Central memory CD4-positive, alpha-beta T cell (primary cell): ENCODE measurements around the gene NLRX1.
"Not testable (repeated sequence)": the region's sequence is repeated elsewhere in the genome, so short reads cannot be mapped to it uniquely, and the experiment has no call there.

Experiments used
- DNase-seq: peaks from one replicate; pipeline ENCODE4 v3.0.0; 2022

Gene NLRX1

GRCh38 chr11:119153049-119153818 is 15.3 kb upstream of the NLRX1 start:
- no peak for DNase-seq

- DNase-seq = no peak
Observed at GRCh38 chr11:119154178-119154577, 14.3 kb upstream of the NLRX1 start.

GRCh38 chr11:119155733-119156492 is 12.6 kb upstream of the NLRX1 start:
- no peak for DNase-seq

GRCh38 chr11:119156496-119156895 is 12.0 kb upstream of the NLRX1 start:
- DNase-seq = no peak

GRCh38 chr11:119157063-119157462 is 11.5 kb upstream of the NLRX1 start:
- no peak for DNase-seq

- no peak for DNase-seq
Observed at GRCh38 chr11:119158467-119158866, 10.1 kb upstream of the NLRX1 start.

- no peak for DNase-seq
Observed at GRCh38 chr11:119160151-119160550, 8.4 kb upstream of the NLRX1 start.

GRCh38 chr11:119161871-119162270 is 6.7 kb upstream of the NLRX1 start:
- no peak for DNase-seq

- no peak for DNase-seq
Observed at GRCh38 chr11:119166368-119167076, 2.0 kb upstream of the NLRX1 start.

GRCh38 chr11:119167077-119167458 is 1.5 kb upstream of the NLRX1 start:
- DNase-seq = not testable (repeated sequence)

- no peak for DNase-seq
Observed at GRCh38 chr11:119167933-119168332, 592 bp upstream of the NLRX1 start.

- DNase-seq = no peak
Observed at GRCh38 chr11:119169282-119169719, 776 bp downstream of the NLRX1 start.

GRCh38 chr11:119172513-119172912 is 4.0 kb downstream of the NLRX1 start:
- no peak for DNase-seq

GRCh38 chr11:119173453-119173852 is 4.9 kb downstream of the NLRX1 start:
- DNase-seq = no peak

- DNase-seq = no peak
Observed at GRCh38 chr11:119175493-119176077, 7.1 kb downstream of the NLRX1 start.

GRCh38 chr11:119178166-119178680 is 9.7 kb downstream of the NLRX1 start:
- DNase-seq = no peak

- no peak for DNase-seq
Observed at GRCh38 chr11:119179342-119179741, 10.8 kb downstream of the NLRX1 start.

GRCh38 chr11:119179983-119180382 is 11.5 kb downstream of the NLRX1 start:
- no peak for DNase-seq

GRCh38 chr11:119180729-119181676 is 12.5 kb downstream of the NLRX1 start:
- DNase-seq = no peak

GRCh38 chr11:119181677-119182412 is 13.3 kb downstream of the NLRX1 start:
- no peak for DNase-seq

GRCh38 chr11:119184399-119184798 is 15.9 kb downstream of the NLRX1 start:
- DNase-seq = not testable (repeated sequence)
